ENCODE results near the gene RASA3. TPM values are rescaled to one million over a fixed set of nuclear protein-coding genes. Genes with fewer than 3 reads are reported as not detected.
A peak's percentile ranks its signal among the peaks of the same experiment; 100 is the strongest.

RASA3 gene
- polyA plus RNA-seq, 3 donors: 9.0 to 32.6 (median 16.6) TPM

DNA sequence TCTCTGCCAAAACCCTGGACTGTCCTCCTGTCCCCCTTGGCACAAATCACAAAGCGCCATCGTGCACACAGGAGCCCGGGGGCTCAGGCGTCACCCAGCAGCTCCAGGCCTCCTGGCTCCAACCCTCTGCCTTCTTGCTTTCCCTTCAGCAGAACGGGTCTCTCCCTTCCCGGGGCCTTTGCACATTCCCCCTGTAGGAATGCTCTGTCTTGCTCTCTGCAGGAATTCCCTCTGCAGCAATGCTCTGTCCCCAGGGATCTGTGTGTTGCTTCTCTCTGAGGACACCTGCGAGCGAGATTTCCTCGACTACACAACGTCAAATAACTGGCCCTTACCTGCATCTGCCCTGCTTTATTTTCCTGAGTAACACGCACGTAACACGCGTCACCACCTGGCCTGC, 13.3 kb upstream of the RASA3 start:
- peaks cover 42% of the 10 kb centered on the region for H3K4me1 Mint-ChIP-seq
- H3K36me3 Mint-ChIP-seq: no peaks in the 10 kb centered on the region
- 95% methylated on average over 14 of the region's 14 CpGs for WGBS (ENCODE audit: insufficient coverage)
- Histone ChIP-seq H3K9me3 (replicated peaks in 1 of 2; ENCODE audit: control insufficient read depth in 1 of 2, insufficient read depth in 1 of 2, low read length in 2 of 2) (no peaks in the 10 kb centered on the region), H3K27ac (ENCODE audit: low read depth in 1 of 2, low read length in 2 of 2) (no peak overlapping the region), H4K20me1 (ENCODE audit: insufficient read depth, low read length) (no peaks in the 10 kb centered on the region), H3K4me3 (replicated peaks in 1 of 3; ENCODE audit: low read depth in 2 of 3, low read length in 3 of 3) (no peak overlapping the region), H3K36me3 (replicated peaks in 1 of 2; ENCODE audit: control insufficient read depth in 1 of 2, insufficient read depth in 2 of 2, low read length in 2 of 2) (no peaks in the 10 kb centered on the region), H3K79me2 (ENCODE audit: insufficient read depth, low read length) (no peaks in the 10 kb centered on the region), H3K27me3 (ENCODE audit: control insufficient read depth in 2 of 2, insufficient read depth in 2 of 2, low read length in 2 of 2) (peaks cover 0 to 7% of the 10 kb centered on the region in 2 donors), H2AFZ (ENCODE audit: insufficient read depth, low read depth, low read length, poor library complexity, severe bottlenecking) (no peak overlapping the region), H3K4me1 (ENCODE audit: control insufficient read depth in 1 of 2, insufficient read depth in 2 of 2, low read length in 2 of 2) (peaks cover 47 to 62% of the 10 kb centered on the region in 2 donors), H3K4me2 (replicated peaks; ENCODE audit: extremely low read depth, low read length, poor library complexity, severe bottlenecking) (no peak overlapping the region), H3K9ac (ENCODE audit: insufficient read depth, low read length, poor library complexity, severe bottlenecking) (no peak overlapping the region)
- intact Hi-C loops (cut with micrococcal nuclease): no loop called here
- peaks cover 13 to 15% (median 14%) of the 10 kb centered on the region in 3 donors for H3K27me3 Mint-ChIP-seq (ENCODE audit: low read depth in 3 of 3)
- H3K9me3 Mint-ChIP-seq: peaks cover 0 to 3% (median 0%) of the 10 kb centered on the region in 7 donors
- no peak for DNase-seq
- TF ChIP-seq CTCF (IDR thresholded peaks at IDR 0.05): no peak
- no peak overlapping the region for H3K4me3 Mint-ChIP-seq
- peak overlapping the region in 1 of 7 donors; percentile 32 for H3K27ac Mint-ChIP-seq

- DNase-seq: no peak
- peaks cover 0 to 5% (median 0%) of the 10 kb centered on the region in 7 donors for H3K9me3 Mint-ChIP-seq
These were observed 12.8 kb upstream of the RASA3 start for GRCh38 chr13:114145256-114145655.

More at GRCh38 chr13:114145256-114145655, 12.8 kb upstream of the RASA3 start:
- H3K9me3 ChIP-seq (replicated peaks in 1 of 2; ENCODE audit: control insufficient read depth in 1 of 2, insufficient read depth in 1 of 2, low read length in 2 of 2): no peaks in the 10 kb centered on the region
- H3K27ac Mint-ChIP-seq: no peak overlapping the region
- H3K4me3 ChIP-seq (replicated peaks in 1 of 3; ENCODE audit: low read depth in 2 of 3, low read length in 3 of 3): no peak overlapping the region
- intact Hi-C loops (cut with micrococcal nuclease): no loop called here
- H2AFZ ChIP-seq (ENCODE audit: insufficient read depth, low read depth, low read length, poor library complexity, severe bottlenecking): no peak overlapping the region
- no peak overlapping the region for H3K9ac ChIP-seq (ENCODE audit: insufficient read depth, low read length, poor library complexity, severe bottlenecking)
- no peaks in the 10 kb centered on the region for H4K20me1 ChIP-seq (ENCODE audit: insufficient read depth, low read length)
- peaks cover 47 to 62% of the 10 kb centered on the region in 2 donors for H3K4me1 ChIP-seq (ENCODE audit: control insufficient read depth in 1 of 2, insufficient read depth in 2 of 2, low read length in 2 of 2)
- no peak for TF ChIP-seq CTCF (IDR thresholded peaks at IDR 0.05)
- no peaks in the 10 kb centered on the region for H3K36me3 Mint-ChIP-seq
- H3K27me3 Mint-ChIP-seq (ENCODE audit: low read depth in 3 of 3): peaks cover 13 to 15% (median 15%) of the 10 kb centered on the region in 3 donors
- H3K27ac ChIP-seq (ENCODE audit: low read depth in 1 of 2, low read length in 2 of 2): no peak overlapping the region
- peaks cover 0 to 11% of the 10 kb centered on the region in 2 donors for H3K27me3 ChIP-seq (ENCODE audit: control insufficient read depth in 2 of 2, insufficient read depth in 2 of 2, low read length in 2 of 2)
- no peaks in the 10 kb centered on the region for H3K36me3 ChIP-seq (replicated peaks in 1 of 2; ENCODE audit: control insufficient read depth in 1 of 2, insufficient read depth in 2 of 2, low read length in 2 of 2)
- H3K4me3 Mint-ChIP-seq: peak overlapping the region in 1 of 2 donors; percentile 39
- H3K4me1 Mint-ChIP-seq: peaks cover 38% of the 10 kb centered on the region
- H3K4me2 ChIP-seq (replicated peaks; ENCODE audit: extremely low read depth, low read length, poor library complexity, severe bottlenecking): no peak overlapping the region
- H3K79me2 ChIP-seq (ENCODE audit: insufficient read depth, low read length): no peaks in the 10 kb centered on the region
- 30% methylated on average over 3 of the region's 3 CpGs for WGBS (ENCODE audit: insufficient coverage)
